ENCODE measurements around the gene UCP3. TPM values are rescaled to one million over a fixed set of nuclear protein-coding genes. Genes with fewer than 3 reads are reported as not detected.

Gene UCP3, protein sequence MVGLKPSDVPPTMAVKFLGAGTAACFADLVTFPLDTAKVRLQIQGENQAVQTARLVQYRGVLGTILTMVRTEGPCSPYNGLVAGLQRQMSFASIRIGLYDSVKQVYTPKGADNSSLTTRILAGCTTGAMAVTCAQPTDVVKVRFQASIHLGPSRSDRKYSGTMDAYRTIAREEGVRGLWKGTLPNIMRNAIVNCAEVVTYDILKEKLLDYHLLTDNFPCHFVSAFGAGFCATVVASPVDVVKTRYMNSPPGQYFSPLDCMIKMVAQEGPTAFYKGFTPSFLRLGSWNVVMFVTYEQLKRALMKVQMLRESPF
- total RNA-seq: under 1 TPM; 0.33 to 0.34 TPM

DNA sequence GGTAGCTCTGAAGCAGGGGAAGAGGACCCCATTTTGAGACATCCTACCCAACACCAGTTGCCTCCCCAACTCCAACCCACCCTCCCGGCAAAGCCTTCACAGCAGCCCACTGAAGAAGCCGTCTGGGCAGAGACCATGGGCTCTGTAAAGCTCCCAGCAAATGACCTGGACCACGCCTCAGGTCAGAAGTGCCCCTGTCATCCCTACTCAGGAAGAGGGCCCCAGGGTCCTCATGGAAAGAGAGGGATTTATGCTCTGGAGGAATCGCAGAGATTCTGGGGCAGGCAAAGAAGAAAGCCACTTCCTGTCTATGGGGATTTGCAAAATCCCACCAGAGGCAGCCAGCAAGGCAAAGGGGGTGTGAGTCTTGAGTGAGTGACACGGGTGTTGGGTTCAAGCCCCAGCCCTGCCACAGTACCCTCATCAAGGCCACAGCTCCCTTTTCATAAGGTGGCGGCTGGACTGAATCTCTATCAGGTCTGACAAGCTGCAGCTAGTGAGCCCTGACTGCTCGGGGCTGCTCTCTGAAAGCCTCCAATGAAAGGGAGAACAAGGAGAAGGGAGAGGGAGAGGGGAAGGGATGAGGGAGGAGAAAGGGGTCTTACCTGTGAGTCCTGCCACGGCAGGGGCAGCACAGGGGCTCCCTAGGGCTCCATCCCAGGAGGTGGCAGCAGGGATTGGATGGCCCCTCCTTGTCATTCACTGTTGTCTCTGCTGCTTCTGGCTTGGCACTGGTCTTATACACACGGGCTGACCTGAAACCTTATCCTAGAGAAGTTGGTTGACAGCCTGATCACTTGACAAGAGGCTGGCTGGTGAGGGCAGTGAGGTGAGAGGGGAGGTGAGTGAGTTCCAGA, at the start of gene UCP3:
Gene UCP3, minus strand, starts transcription at position 713 of the 857 bp plus-strand sequence. CDS start 2,043 bp downstream, outside the sequence.

DNA sequence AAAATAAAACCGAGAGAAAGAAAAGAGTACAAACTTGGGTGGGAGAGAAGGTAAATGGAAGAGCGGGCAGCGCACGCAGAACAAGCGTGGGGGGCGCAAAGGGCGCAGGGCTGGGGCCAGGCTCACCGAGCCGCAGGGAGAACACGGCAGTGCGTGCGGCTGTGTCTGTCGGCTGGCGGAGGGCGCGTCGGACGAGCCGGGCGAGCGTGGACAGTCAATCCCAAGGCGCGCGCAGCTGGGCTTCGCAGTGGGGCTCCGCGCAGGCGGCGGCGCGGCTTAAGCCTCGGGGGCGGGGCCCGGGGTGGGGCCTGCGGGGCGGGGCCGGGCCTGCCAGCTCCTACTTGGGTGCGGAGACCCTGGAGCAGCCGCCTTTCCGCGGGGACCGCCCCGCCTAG, 26.3 kb downstream of the UCP3 start, which contains the start of gene UCP2:
Gene UCP2, minus strand, starts transcription at position 249 of the 395 bp plus-strand sequence. CDS start 4,465 bp downstream, outside the sequence.

DNA sequence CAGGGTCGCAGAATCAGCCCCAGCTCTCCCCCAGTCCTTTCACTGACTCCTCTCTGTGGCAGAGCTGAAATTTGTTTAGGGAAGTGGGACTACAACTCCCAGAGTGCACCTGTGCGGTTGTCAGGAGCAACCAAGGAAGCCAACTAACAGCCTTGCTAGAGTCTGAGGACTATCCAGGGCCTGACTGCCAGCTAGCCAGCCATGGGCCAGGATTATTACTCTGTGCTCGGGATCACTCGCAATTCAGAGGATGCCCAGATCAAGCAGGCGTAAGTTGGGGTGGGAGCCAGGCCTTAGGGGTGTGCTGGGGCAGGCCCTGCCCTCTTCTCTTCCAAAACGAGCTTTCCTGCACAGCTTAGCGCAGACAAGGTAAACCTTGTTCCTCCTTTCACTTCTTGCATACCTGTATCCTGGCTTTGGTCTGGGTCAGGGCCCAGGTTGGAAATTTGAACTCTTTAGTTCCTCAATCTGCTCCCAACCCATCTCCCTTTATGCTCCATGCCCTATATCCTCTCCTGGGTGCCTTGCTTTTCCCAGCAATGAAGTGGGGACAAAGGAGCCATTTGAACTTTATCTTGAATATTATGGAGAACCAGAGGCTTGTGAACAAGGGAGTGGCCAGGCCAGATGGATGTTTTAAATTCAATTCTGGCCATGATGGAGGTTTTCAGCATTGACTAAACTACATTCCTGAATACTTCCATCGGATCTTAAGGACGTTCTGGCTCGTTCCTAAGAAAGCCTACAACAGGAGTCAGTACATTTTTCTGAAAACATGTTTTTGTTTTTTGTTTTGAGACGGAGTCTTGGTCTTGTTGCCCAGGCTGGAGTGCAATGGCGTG, 57.8 kb downstream of the UCP3 start, which contains the start of gene DNAJB13:
Gene DNAJB13, plus strand, starts transcription at position 158 of the 842 bp plus-strand sequence. Its CDS starts 44 bp downstream, at position 202.

Other genes starting within 250 kb of the UCP3 start
- gene RAB6A, start 248.0 kb downstream of the UCP3 start, total RNA-seq: 10 to 100 TPM; 86.7 to 94.9 TPM
- gene MRPL48, start 221.2 kb downstream of the UCP3 start, total RNA-seq: 10 to 100 TPM; 18.9 to 28.3 TPM
- 100 to 1,000 TPM in 1 of 2 donors, 10 to 100 TPM in 1; 70.9 to 107 TPM for gene COA4, start 132.2 kb downstream of the UCP3 start, total RNA-seq
- gene PAAF1, start 132.1 kb downstream of the UCP3 start, total RNA-seq: 10 to 100 TPM; 10.7 to 13.0 TPM
- gene DNAJB13, start 58.1 kb downstream of the UCP3 start, total RNA-seq: not detected
- gene UCP2, start 26.2 kb downstream of the UCP3 start, total RNA-seq: 1 to 10 TPM; 1.0 to 2.7 TPM
- 10 to 100 TPM; 14.7 to 16.9 TPM for gene C2CD3, start 161.9 kb upstream of the UCP3 start, total RNA-seq
- 10 to 100 TPM; 29.3 to 32.0 TPM for gene PPME1, start 162.2 kb upstream of the UCP3 start, total RNA-seq

Data from melanocyte of skin (primary cell).